Activated gamma-delta T cell (primary cell): ENCODE data around the gene S100A6.
"Not testable (repeated sequence)": the region's sequence is repeated elsewhere in the genome, so short reads cannot be mapped to it uniquely, and the experiment has no call there.

Experiments used
- DNase-seq: peaks from one replicate; lab custom pipeline; 2025; lab: John Stamatoyannopoulos, UW
- total RNA-seq, 2 donors: gene quantifications; one replicate each; lab custom pipeline; 2026; lab: John Stamatoyannopoulos, UW

S100A6 gene
- total RNA-seq, result 274 to 283 reads per million in 2 donors

- no peak for DNase-seq
Observed at GRCh38 chr1:153535242-153536011, at the start of gene S100A6. Gene S100A6 (minus strand): TSS chr1:153535991. CDS start chr1:153535339, 652 bp downstream.

DNA sequence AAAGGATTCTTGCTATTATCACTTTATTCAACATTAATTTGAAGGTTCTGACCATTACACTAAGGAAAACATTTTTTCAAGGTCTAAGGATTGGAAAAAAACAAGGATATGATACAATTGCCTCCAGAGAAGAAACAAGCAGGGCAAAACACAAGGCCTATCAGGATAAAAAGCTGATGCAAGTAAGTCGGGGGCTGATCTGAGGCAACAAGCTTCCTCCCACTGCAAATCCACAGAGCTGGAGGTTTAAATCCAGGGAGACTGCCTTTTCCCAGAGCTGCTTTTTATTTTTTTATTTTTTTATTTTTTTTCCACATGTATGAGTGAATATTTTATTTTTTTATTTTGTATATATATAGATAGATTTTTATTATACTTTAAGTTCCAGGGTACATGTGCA lies 49.2 kb upstream of the S100A6 start:
- no peak for DNase-seq

GRCh38 chr1:153583976-153584375 lies 48.2 kb upstream of the S100A6 start:
- no peak for DNase-seq

- DNase-seq, result not testable (repeated sequence)
Observed at GRCh38 chr1:153583514-153583913, 47.7 kb upstream of the S100A6 start.

DNA sequence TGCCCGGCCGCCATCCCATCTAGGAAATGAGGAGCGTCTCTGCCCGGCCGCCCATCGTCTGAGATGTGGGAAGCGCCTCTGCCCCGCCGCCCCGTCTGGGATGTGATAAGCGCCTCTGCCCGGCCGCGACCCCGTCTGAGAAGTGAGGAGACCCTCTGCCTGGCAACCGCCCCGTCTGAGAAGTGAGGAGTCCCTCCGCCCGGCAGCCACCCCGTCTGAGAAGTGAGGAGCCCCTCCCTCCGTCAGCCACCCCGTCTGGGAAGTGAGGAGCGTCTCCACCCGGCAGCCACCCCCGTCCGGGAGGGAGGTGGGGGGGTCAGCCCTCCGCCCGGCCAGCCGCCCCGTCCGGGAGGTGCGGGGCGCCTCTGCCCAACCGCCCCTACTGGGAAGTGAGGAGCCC lies 47.0 kb upstream of the S100A6 start:
- DNase-seq, result not testable (repeated sequence)

- DNase-seq, result no peak
Observed at GRCh38 chr1:153578936-153579335, 43.1 kb upstream of the S100A6 start.

DNA sequence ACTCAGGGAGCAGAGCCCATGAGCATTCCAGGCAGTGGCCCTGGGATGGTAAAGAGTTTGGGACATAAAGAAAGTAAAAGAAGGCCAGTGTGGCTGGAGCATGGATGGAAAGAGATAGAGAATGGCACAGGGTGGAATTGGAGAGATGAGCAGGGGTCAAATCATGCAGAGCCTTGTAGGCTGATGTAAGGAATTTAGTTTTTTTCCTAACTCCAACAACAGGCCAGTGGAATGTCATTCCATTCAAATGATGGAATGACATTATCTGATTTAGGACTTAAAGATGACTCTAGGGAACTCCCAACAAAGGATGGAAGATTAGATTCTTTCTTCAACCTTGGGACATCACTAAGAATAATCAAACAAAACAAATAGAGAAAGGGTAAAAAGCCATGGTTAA lies 42.7 kb upstream of the S100A6 start:
- DNase-seq, result no peak

DNA sequence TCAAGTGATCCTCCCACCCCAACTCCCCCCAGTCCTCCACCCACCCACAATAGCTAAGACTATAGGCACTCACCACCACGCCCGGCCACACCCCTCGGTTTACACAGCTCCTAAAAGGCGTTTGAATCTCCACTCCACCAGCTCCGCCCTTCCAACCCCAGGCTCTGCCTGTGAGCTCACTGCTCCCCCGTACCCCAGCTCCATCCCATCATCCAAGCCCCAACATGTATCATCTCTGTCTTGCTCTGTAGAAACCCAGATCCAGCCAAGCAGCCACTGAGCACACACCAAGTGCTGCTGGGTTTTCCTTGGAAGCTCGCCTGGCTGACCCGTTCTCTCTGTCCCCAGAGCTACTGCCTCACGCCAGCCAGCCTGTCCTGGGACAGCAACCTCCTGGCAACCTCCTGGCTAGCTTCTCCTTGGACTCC lies 41.8 kb upstream of the S100A6 start:
- no peak for DNase-seq

DNA sequence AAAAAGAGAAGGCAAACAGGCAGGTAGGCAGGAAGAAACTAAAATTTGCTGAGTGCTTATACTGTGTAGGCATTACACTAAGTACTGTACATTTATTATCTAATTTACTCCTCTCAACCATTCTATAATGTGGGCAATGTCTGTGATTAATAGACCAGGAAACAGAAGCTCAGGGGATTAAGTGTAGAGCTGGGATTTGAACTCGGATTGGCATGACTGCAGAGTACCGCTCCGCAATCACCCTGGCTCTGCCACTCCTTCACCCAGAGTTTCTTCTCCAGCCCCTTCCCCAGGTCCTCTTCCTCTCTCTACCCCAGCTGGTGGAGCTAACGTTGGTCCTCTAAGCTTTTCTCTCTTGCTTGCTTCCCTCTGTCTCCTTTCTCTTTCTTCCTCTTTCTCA lies 41.3 kb upstream of the S100A6 start:
- no peak for DNase-seq

DNA sequence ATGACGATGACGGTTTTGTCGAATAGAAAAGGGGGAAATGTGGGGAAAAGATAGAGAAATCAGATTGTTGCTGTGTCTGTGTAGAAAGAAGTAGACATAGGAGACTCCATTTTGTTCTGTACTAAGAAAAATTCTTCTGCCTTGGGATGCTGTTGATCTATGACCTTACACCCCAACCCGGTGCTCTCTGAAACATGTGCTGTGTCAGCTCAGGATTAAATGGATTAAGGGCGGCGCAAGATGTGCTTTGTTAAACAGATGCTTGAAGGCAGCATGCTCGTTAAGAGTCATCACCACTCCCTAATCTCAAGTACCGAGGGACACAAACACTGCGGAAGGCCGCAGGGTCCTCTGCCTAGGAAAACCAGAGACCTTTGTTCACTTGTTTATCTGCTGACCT lies 39.7 kb upstream of the S100A6 start:
- not testable (repeated sequence) for DNase-seq

DNA sequence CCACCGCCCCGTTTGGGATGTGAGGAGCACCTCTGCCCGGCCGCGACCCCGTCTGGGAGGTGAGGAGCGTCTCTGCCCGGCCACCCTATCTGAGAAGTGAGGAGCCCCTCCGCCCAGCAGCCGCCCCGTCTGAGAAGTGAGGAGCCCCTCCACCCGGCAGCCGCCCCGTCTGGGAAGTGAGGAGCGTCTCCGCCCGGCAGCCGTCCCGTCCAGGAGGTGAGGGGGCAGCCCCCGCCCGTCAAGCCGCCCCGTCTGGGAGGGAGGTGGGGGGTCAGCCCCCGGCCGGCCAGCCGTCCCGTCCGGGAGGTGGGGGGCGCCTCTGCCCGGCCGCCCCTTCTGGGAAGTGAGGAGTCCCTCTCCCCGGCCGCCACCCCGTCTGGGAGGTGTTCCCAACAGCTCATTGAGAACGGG lies 39.3 kb upstream of the S100A6 start:
- not testable (repeated sequence) for DNase-seq

DNA sequence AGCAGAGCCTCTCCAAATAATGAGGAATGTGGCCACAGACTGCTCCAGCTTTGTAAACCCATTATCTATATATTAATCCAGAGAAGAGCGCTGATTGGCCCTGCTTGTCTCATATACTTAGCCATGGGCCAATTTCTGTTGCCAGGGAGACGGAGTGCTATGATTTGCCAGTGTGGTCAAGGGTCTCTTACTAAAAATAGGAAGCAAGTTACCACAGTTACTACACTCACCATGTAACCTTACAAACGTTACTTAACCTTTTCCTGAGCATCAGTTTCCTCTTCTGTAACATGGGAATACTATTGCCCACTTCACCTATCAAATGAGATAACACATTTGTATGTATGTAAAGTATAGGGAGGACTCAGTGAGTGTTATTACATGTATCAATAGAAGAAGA lies 37.6 kb upstream of the S100A6 start:
- no peak for DNase-seq

DNA sequence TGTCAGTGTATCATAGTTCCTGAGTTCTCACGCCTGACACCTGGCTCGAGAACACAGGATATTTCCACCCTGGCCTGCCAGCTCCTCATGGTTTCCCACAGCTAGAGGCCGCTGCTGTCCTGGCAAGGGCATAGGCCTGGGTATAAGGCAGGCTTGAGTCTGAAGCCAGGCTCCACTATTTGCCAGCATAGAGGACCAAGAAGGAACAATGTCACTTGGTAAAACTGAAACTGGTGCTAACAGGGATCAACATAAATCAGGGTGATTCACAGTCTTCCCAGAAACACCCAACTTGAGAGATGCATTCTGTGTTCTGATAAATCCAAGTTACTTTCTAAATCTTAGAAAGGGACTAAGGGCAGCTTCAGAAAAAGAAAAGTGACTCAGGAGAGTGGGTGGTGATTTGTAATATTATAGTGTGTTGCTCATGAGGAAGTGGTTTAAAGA lies 36.8 kb upstream of the S100A6 start:
- DNase-seq, result no peak

DNA sequence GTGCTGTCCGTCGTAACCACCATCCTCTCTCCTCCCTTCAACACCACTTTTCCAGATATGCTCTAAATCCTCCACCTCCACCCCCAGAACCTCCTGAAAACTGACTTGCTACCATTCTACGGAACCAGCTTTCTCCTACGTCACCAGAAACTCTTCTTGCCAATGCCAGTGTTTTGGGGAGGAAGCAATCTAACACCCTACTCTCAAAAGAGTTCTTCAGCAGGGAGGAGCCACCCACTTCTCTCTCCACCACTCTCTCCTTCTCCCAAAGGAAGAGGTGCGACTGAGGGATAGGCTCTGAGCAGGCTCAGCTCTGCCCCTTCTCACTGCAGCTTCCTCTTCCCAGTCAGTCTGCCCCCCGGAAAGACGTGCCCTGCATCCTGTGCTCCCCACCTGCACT lies 35.9 kb upstream of the S100A6 start:
- DNase-seq, result no peak

DNA sequence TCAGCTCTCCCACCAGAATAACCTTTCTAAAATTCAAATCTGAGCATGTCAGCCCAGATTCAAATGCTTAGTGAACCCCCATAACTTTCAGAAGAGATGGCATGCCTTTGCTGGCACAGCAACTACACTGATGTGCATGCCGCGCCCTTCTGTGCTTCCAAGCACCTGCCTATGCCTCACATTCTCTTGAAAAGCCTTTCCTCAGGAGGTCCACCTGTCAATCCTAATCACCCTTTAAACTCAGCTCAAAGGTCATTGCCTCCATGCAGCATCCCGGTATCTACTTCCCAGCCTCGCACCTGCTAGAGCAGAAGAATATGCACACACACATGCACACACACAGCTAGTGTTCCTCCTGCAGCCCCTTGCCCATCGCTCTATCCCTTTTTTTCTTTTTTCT lies 35.1 kb upstream of the S100A6 start:
- DNase-seq, result no peak

GRCh38 chr1:153569465-153569864 lies 33.7 kb upstream of the S100A6 start:
- DNase-seq, result no peak

- DNase-seq, result peak; percentile 23
Observed at GRCh38 chr1:153568367-153569099, 32.7 kb upstream of the S100A6 start.

- no peak for DNase-seq
Observed at GRCh38 chr1:153567621-153568366, 32.0 kb upstream of the S100A6 start.

GRCh38 chr1:153566414-153567371 lies 30.9 kb upstream of the S100A6 start:
- peak; percentile 37 for DNase-seq

- DNase-seq, result no peak
Observed at GRCh38 chr1:153565529-153566374, 30.0 kb upstream of the S100A6 start, which contains the start of gene S100A2. Gene S100A2 (minus strand): TSS chr1:153565844. CDS start chr1:153563877, 1,967 bp downstream.
